Kidney (tissue), 14 donors: ENCODE measurements around the gene ENPP3. TPM values are rescaled to one million over a fixed set of nuclear protein-coding genes. Genes with fewer than 3 reads are reported as not detected.
"Not testable (repeated sequence)": the region's sequence is repeated elsewhere in the genome, so short reads cannot be mapped to it uniquely, and the experiment has no call there.

Source experiments
- DNase-seq, 5 donors: peaks; one replicate each; pipeline ENCODE4 v3.0.0-alpha.2; 2013 to 2020
- FAIRE-seq: peaks from 2 replicates; lab custom pipeline; 2012; peaks lifted over from hg19 to GRCh38; lab: Jason Lieb, UNC
- H3K27ac ChIP-seq, 2 donors: one replicate each; pipeline ENCODE4 v1.7.0; 2013; ENCODE audit warnings: low read depth in 2 of 2, low read length in 2 of 2, inconsistent platforms in 1 of 2
- H3K27me3 ChIP-seq: one replicate; pipeline ENCODE4 v1.7.1; 2013; ENCODE audit warnings: low read length, inconsistent platforms; ENCODE audit not compliant: control insufficient read depth, insufficient read depth
- H3K36me3 ChIP-seq, 3 donors: one replicate each; pipeline versions ENCODE4 v1.7.0 to v1.7.1; 2013; ENCODE audit warnings: low read length in 3 of 3, control low read depth in 1 of 3, inconsistent platforms in 1 of 3; ENCODE audit not compliant: insufficient read depth in 3 of 3, control insufficient read depth in 2 of 3
- H3K4me1 ChIP-seq, 3 donors: one replicate each; pipeline versions ENCODE4 v1.7.0 to v1.7.1; 2013; ENCODE audit warnings: low read length in 3 of 3, inconsistent platforms in 1 of 3, low read depth in 1 of 3; ENCODE audit not compliant: control insufficient read depth in 2 of 3, insufficient read depth in 2 of 3
- H3K4me3 ChIP-seq, 3 donors: one replicate each; pipeline versions ENCODE4 v1.7.0 to v1.8.1; 2013; ENCODE audit warnings: low read length in 3 of 3, control low read depth in 1 of 3, inconsistent platforms in 1 of 3
- H3K9ac ChIP-seq, 3 donors: one replicate each; pipeline versions ENCODE4 v1.7.0 to v1.7.1; 2013; ENCODE audit warnings: low read length in 3 of 3, control low read depth in 1 of 3, inconsistent platforms in 1 of 3
- H3K9me3 ChIP-seq, 3 donors: one replicate each; pipeline versions ENCODE4 v1.7.0 to v1.7.1; 2013; ENCODE audit warnings: low read length in 3 of 3, control low read depth in 1 of 3, inconsistent platforms in 1 of 3; ENCODE audit not compliant: control insufficient read depth in 2 of 3, insufficient read depth in 1 of 3
- CTCF ChIP-seq: IDR thresholded peaks from 3 replicates; pipeline ENCODE4 v1.5.1; 2012; ENCODE audit warnings: mild to moderate bottlenecking, moderate library complexity, borderline replicate concordance; ENCODE audit not compliant: insufficient read depth; ENCODE audit errors: extremely low read depth
- intact Hi-C: fragments of 100-400 bp; cut with DNase I; formaldehyde crosslinking; loops from one replicate; pipeline ENCODE4 v1.11.1; 2022
- polyA plus RNA-seq: library from polyadenylated mRNA; stranded (reverse); fragments of 350-450 nt; fragmentation: Illumina TruSeq; extraction: RNeasy Lipid Tissue Mini Kit (QIAGEN cat#74804); gene quantifications from one replicate; pipeline ENCODE4 v1.2.3, GENCODE V29; 2014; ENCODE audit warnings: low read depth, low replicate concordance; ENCODE audit not compliant: insufficient read depth
- total RNA-seq: library from RNA; stranded (reverse); fragmentation: NEBNext Ultra II Directional; extraction: Animal tissue kit (Norgen Biotek cat#: 25700); gene quantifications from one replicate; pipeline ENCODE4 v1.2.1, GENCODE V29; 2021
- donor health status: control.
- donor health status: control.
- donor health status: control.
- donor health status: control.
- donor health status: control.
- donor health status: DM: yes; HTN: yes; CAD: no.
- donor health status: Normal renal cell carcinoma (clear cell type).

The ENPP3 gene
- total and polyA plus RNA-seq, 2 donors from 2014 or later, result 2.0 to 2.5 TPM

GRCh38 chr6:131696956-131697355 is 59.9 kb downstream of the ENPP3 start:
- DNase-seq, result no peak
- Histone ChIP-seq H3K36me3 (no peaks in the 10 kb centered on the region), H3K4me1 (no peaks in the 10 kb centered on the region), H3K9ac (no peak overlapping the region), H3K27ac (no peak overlapping the region), H3K4me3 (no peak overlapping the region), H3K9me3 (no peaks in the 10 kb centered on the region), H3K27me3 (no peaks in the 10 kb centered on the region)
- intact Hi-C loops, result loop anchor here (10.0 kb wide), 1 partner anchor 218 kb away; no protein-coding TSS in a partner anchor
- no peak for FAIRE-seq
- TF ChIP-seq CTCF, result no peak

GRCh38 chr6:131700851-131701250 is 63.7 kb downstream of the ENPP3 start:
- DNase-seq, H3K36me3 ChIP-seq, intact Hi-C loops, FAIRE-seq, H3K4me1 ChIP-seq, H3K27ac ChIP-seq, H3K9ac ChIP-seq, H3K27me3 ChIP-seq, H3K9me3 ChIP-seq, H3K4me3 ChIP-seq: not testable (repeated sequence)

GRCh38 chr6:131703905-131704304 is 66.8 kb downstream of the ENPP3 start:
- H3K4me3 ChIP-seq, H3K4me1 ChIP-seq, H3K9me3 ChIP-seq, H3K9ac ChIP-seq, DNase-seq, FAIRE-seq, intact Hi-C loops, H3K27me3 ChIP-seq, H3K27ac ChIP-seq, H3K36me3 ChIP-seq: not testable (repeated sequence)

- H3K9me3 ChIP-seq, FAIRE-seq, H3K4me3 ChIP-seq, H3K27ac ChIP-seq, intact Hi-C loops, H3K27me3 ChIP-seq, H3K9ac ChIP-seq, DNase-seq, H3K4me1 ChIP-seq, H3K36me3 ChIP-seq: not testable (repeated sequence)
Observed at GRCh38 chr6:131710917-131711316, 73.8 kb downstream of the ENPP3 start, which contains the start of gene CTAGE9. TSS of gene CTAGE9 (minus strand) at chr6:131711017. CDS start at chr6:131711017, 0 bp downstream.

GRCh38 chr6:131715567-131715966 is 78.5 kb downstream of the ENPP3 start:
- FAIRE-seq, H3K27me3 ChIP-seq, H3K4me3 ChIP-seq, H3K36me3 ChIP-seq, intact Hi-C loops, DNase-seq, H3K9ac ChIP-seq, H3K9me3 ChIP-seq, H3K4me1 ChIP-seq, H3K27ac ChIP-seq: not testable (repeated sequence)
